ENCODE measurements around the gene KDM6A. TPM values are rescaled to one million over a fixed set of nuclear protein-coding genes. Genes with fewer than 3 reads are reported as not detected.

The KDM6A gene
- total and polyA plus RNA-seq, 2 of the 13 experiments (the other 11 are each of a cell fraction or from before 2014, with no cell fraction given), result 16.7 to 18.2 TPM

- TF ChIP-seq, protein P1, sequence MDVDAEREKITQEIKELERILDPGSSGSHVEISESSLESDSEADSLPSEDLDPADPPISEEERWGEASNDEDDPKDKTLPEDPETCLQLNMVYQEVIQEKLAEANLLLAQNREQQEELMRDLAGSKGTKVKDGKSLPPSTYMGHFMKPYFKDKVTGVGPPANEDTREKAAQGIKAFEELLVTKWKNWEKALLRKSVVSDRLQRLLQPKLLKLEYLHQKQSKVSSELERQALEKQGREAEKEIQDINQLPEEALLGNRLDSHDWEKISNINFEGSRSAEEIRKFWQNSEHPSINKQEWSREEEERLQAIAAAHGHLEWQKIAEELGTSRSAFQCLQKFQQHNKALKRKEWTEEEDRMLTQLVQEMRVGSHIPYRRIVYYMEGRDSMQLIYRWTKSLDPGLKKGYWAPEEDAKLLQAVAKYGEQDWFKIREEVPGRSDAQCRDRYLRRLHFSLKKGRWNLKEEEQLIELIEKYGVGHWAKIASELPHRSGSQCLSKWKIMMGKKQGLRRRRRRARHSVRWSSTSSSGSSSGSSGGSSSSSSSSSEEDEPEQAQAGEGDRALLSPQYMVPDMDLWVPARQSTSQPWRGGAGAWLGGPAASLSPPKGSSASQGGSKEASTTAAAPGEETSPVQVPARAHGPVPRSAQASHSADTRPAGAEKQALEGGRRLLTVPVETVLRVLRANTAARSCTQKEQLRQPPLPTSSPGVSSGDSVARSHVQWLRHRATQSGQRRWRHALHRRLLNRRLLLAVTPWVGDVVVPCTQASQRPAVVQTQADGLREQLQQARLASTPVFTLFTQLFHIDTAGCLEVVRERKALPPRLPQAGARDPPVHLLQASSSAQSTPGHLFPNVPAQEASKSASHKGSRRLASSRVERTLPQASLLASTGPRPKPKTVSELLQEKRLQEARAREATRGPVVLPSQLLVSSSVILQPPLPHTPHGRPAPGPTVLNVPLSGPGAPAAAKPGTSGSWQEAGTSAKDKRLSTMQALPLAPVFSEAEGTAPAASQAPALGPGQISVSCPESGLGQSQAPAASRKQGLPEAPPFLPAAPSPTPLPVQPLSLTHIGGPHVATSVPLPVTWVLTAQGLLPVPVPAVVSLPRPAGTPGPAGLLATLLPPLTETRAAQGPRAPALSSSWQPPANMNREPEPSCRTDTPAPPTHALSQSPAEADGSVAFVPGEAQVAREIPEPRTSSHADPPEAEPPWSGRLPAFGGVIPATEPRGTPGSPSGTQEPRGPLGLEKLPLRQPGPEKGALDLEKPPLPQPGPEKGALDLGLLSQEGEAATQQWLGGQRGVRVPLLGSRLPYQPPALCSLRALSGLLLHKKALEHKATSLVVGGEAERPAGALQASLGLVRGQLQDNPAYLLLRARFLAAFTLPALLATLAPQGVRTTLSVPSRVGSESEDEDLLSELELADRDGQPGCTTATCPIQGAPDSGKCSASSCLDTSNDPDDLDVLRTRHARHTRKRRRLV (CRISPR knock-in tag; IDR thresholded peaks at IDR 0.05), result no peak
- TF ChIP-seq KAT8 (CRISPR knock-in tag; IDR thresholded peaks at IDR 0.05), result peak; percentile 21; the same call in 1 of the 2 replicates
- no peak for TF ChIP-seq ZNF841 (CRISPR knock-in tag; IDR thresholded peaks at IDR 0.05; ENCODE audit: borderline replicate concordance)
- no peak for TF ChIP-seq SIX4 (CRISPR knock-in tag; IDR thresholded peaks at IDR 0.05)
- TF ChIP-seq ZNF740 (CRISPR knock-in tag; IDR thresholded peaks at IDR 0.05), result no peak
- no peak for TF ChIP-seq SRSF9 (IDR thresholded peaks at IDR 0.05; ENCODE audit: borderline replicate concordance, insufficient read depth, low read depth, low read length, poor library complexity, severe bottlenecking)
- no peak for TF ChIP-seq NKX3-1 (CRISPR knock-in tag; IDR thresholded peaks at IDR 0.05)
- no peak for TF ChIP-seq TEAD3 (CRISPR knock-in tag; optimal IDR thresholded peaks at IDR 0.05; ENCODE audit: borderline replicate concordance)
- no peak for TF ChIP-seq ZNF337 (CRISPR knock-in tag; IDR thresholded peaks at IDR 0.05; ENCODE audit: borderline replicate concordance, low read depth)
- TF ChIP-seq SAFB2 (CRISPR knock-in tag; IDR thresholded peaks at IDR 0.05; ENCODE audit: borderline replicate concordance, low read depth), result no peak
- TF ChIP-seq ZNF260 (CRISPR knock-in tag; IDR thresholded peaks at IDR 0.05; ENCODE audit: borderline replicate concordance, low read depth), result no peak
- TF ChIP-seq ZMYM3 (CRISPR knock-in tag; IDR thresholded peaks at IDR 0.05), result no peak
- no peak for TF ChIP-seq AKNA (CRISPR knock-in tag; IDR thresholded peaks at IDR 0.05; ENCODE audit: borderline replicate concordance)
- no peak for TF ChIP-seq TGIF2 (CRISPR knock-in tag; IDR thresholded peaks at IDR 0.05)
- TF ChIP-seq HNRNPLL (IDR thresholded peaks at IDR 0.05; ENCODE audit: low read depth, low read length, poor library complexity, severe bottlenecking), result peak; percentile 21
- TF ChIP-seq ZNF33A (CRISPR knock-in tag; IDR thresholded peaks at IDR 0.05; ENCODE audit: borderline replicate concordance), result no peak
- no peak for TF ChIP-seq REPIN1 (CRISPR knock-in tag; IDR thresholded peaks at IDR 0.05; ENCODE audit: borderline replicate concordance, low read depth)
- TF ChIP-seq KDM1A (CRISPR knock-in tag; IDR thresholded peaks at IDR 0.05), result no peak
Observed at GRCh38 chrX:44871931-44872820, 812 bp upstream of the KDM6A start (continued).
